HepG2 (cell line): Measurements from ENCODE around the gene NXPH1. TPM values are rescaled to one million over a fixed set of nuclear protein-coding genes. Genes with fewer than 3 reads are reported as not detected.

Experiments
- ATAC-seq: fragments of 200-7000 bp; cut with Tn5 transposase; 3 replicates; pipeline ENCODE4 v1.9.1; 2020; ENCODE audit warnings: mild to moderate bottlenecking, moderate library complexity
- BruUV-seq: library from RNA; stranded (reverse); fragments of 400-500 nt; replicated peaks from 2 replicates; lab custom pipeline; 2021; lab: Mats Ljungman, UMichigan
- CTCF ChIA-PET: fragments of 300-600 bp; formaldehyde crosslinking; extraction: SDS; loops from one replicate; lab custom pipeline; 2021; ENCODE audit warnings: low total read pairs, inconsistent platforms, low intra/inter-chr PET ratio; lab: Yijun Ruan, JAX
- POLR2A ChIA-PET: fragments of 350-600 bp; sonication (Branson Sonifier 250); formaldehyde crosslinking; loops from one replicate; lab custom pipeline; 2020; ENCODE audit warnings: antibody characterized with exemption, inconsistent platforms; lab: Yijun Ruan, JAX
- DNase-seq: peaks from one replicate; pipeline ENCODE4 v3.0.0-alpha.2; 2015; ENCODE audit warnings: low spot score
- FAIRE-seq: peaks from 3 replicates; lab custom pipeline; 2011; peaks lifted over from hg19 to GRCh38; lab: Jason Lieb, UNC
- H2AFZ ChIP-seq: one replicate; pipeline ENCODE4 v1.6.1; 2011; ENCODE audit warnings: low read length, inconsistent platforms
- H3K27ac ChIP-seq: fragments of 300-600 bp; 3 replicates; pipeline ENCODE4 v1.8.0; 2011; ENCODE audit warnings: mixed run types, mild to moderate bottlenecking, mixed read lengths, low read length, inconsistent platforms; ENCODE audit not compliant: insufficient read depth; ENCODE audit errors: extremely low read length
- H3K27me3 ChIP-seq, 2 experiments: fragments of 200-600 bp in 1 of 2; 2 replicates in 1 of 2; 3 replicates in 1 of 2; pipeline versions ENCODE4 v1.6.0 to v1.8.0; 2011; ENCODE audit warnings: low read length in 2 of 2, mild to moderate bottlenecking in 2 of 2, moderate library complexity in 2 of 2, inconsistent platforms in 1 of 2; ENCODE audit not compliant: insufficient read depth in 2 of 2, control insufficient read depth in 1 of 2
- H3K36me3 ChIP-seq, 2 experiments: fragments of 200-600 bp in 1 of 2; replicated peaks in 1 of 2; 2 replicates in 1 of 2; 3 replicates in 1 of 2; pipeline versions ENCODE4 v1.5.1 to v1.8.0; 2011; ENCODE audit warnings: low read length in 2 of 2, inconsistent platforms in 1 of 2; ENCODE audit not compliant: insufficient read depth in 2 of 2, control insufficient read depth in 1 of 2
- H3K4me1 ChIP-seq: 2 replicates; pipeline ENCODE4 v1.5.1; 2012; ENCODE audit warnings: low read length, inconsistent platforms; ENCODE audit not compliant: insufficient read depth
- H3K4me2 ChIP-seq: 2 replicates; pipeline ENCODE4 v1.6.0; 2011; ENCODE audit warnings: low read depth, low read length, inconsistent platforms
- H3K4me3 ChIP-seq, 3 experiments: fragments of 200-600 bp in 1 of 3; sonication (generic), shearing (Covaris generic) in 1 of 3; replicated peaks in 1 of 3; 2 replicates each; pipeline ENCODE4 v1.5.1; 2011 to 2016; ENCODE audit warnings: low read length in 3 of 3, inconsistent platforms in 2 of 3, low read depth in 2 of 3, mild to moderate bottlenecking in 2 of 3, control low read depth in 1 of 3, mixed read lengths in 1 of 3; ENCODE audit not compliant: insufficient read depth in 1 of 3
- H3K79me2 ChIP-seq: one replicate; pipeline ENCODE4 v1.6.1; 2011; ENCODE audit warnings: low read length, inconsistent platforms; ENCODE audit not compliant: insufficient read depth
- H3K9ac ChIP-seq: 2 replicates; pipeline ENCODE4 v1.6.0; 2011; ENCODE audit warnings: mild to moderate bottlenecking, low read depth, low read length, inconsistent platforms; ENCODE audit not compliant: insufficient read depth
- H3K9me3 ChIP-seq: 2 replicates; pipeline ENCODE4 v1.5.1; 2012; ENCODE audit warnings: mild to moderate bottlenecking, low read length
- H4K20me1 ChIP-seq: 2 replicates; pipeline ENCODE4 v1.6.0; 2011; ENCODE audit warnings: inconsistent platforms, mild to moderate bottlenecking, low read length, moderate library complexity; ENCODE audit not compliant: insufficient read depth
- ELF3 ChIP-seq: IDR thresholded peaks from 2 replicates; pipeline ENCODE4 v1.6.1; 2016; ENCODE audit warnings: missing genetic modification reagents, missing compliant biosample characterization
- GATAD2A ChIP-seq: IDR thresholded peaks from 2 replicates; pipeline ENCODE4 v1.6.1; 2016
- HES4 ChIP-seq: sonication (generic); formaldehyde crosslinking; IDR thresholded peaks from 2 replicates; pipeline ENCODE4 v1.9.0; 2021; ENCODE audit warnings: mild to moderate bottlenecking, missing genetic modification reagents, borderline replicate concordance
- HHEX ChIP-seq: IDR thresholded peaks from 2 replicates; pipeline ENCODE4 v1.6.1; 2016; ENCODE audit warnings: control low read depth
- ISX ChIP-seq: sonication (generic); formaldehyde crosslinking; conservative IDR thresholded peaks from 2 replicates; pipeline ENCODE4 v1.5.0; 2020; ENCODE audit warnings: missing genetic modification reagents
- MAFK ChIP-seq, 2 experiments: IDR thresholded peaks in 1 of 2; conservative IDR thresholded peaks in 1 of 2; 2 replicates each; pipeline ENCODE4 v1.6.1; 2011; ENCODE audit warnings: improper control_type of control experiment in 2 of 2, low read length in 2 of 2
- SSRP1 ChIP-seq: IDR thresholded peaks from 2 replicates; pipeline ENCODE4 v1.6.1; 2016; ENCODE audit warnings: control low read depth
- THAP8 ChIP-seq: sonication (generic); formaldehyde crosslinking; IDR thresholded peaks from 2 replicates; pipeline ENCODE4 v1.5.1; 2020; ENCODE audit warnings: missing genetic modification reagents, mild to moderate bottlenecking, borderline replicate concordance
- TP53 ChIP-seq: sonication (generic); formaldehyde crosslinking; conservative IDR thresholded peaks from 2 replicates; pipeline ENCODE4 v1.4.0; 2020; ENCODE audit warnings: missing genetic modification reagents
- ZBTB3 ChIP-seq: sonication (generic); formaldehyde crosslinking; IDR thresholded peaks from 2 replicates; pipeline ENCODE4 v1.4.0; 2020; ENCODE audit warnings: low read depth, mild to moderate bottlenecking, moderate library complexity, missing genetic modification reagents, borderline replicate concordance
- ZNF317 ChIP-seq: sonication (generic); formaldehyde crosslinking; IDR thresholded peaks from 2 replicates; pipeline ENCODE4 v1.5.0; 2020; ENCODE audit warnings: mild to moderate bottlenecking, missing genetic modification reagents
- in situ Hi-C: cut with HindIII; loops from 2 replicates; pipeline ENCODE4 v1.10.0; 2017; ENCODE audit warnings: low pct_unique_long_range_greater_than_20kb; ENCODE audit not compliant: extremely low pct_ligation_motif_present
- intact Hi-C: fragments of 100-400 bp; cut with micrococcal nuclease; formaldehyde crosslinking; loops from one replicate; pipeline ENCODE4 v1.10.0; 2022; ENCODE audit not compliant: unreplicated experiment
- polyA plus RNA-seq, 8 experiments: library from polyadenylated mRNA; depleted of rRNA in 3 of 8; stranded (reverse) in 7 of 8; unstranded in 1 of 8; fragments of >200 nt; fragmentation: Illumina TruSeq in 4 of 8; extraction: Trizol in 4 of 8; gene quantifications; 2 replicates each; pipeline versions ENCODE4 v1.2.1 to v1.2.3, GENCODE V29; 2011 to 2016; ENCODE audit warnings: low read depth in 4 of 8, missing spikeins in 1 of 8, mixed read lengths in 1 of 8; ENCODE audit not compliant: insufficient read depth in 1 of 8
- total RNA-seq, 5 experiments: library from RNA; depleted of rRNA; stranded (reverse); fragments of >200 nt; fragmentation: Illumina TruSeq; extraction: Trizol; gene quantifications; 2 replicates each; pipeline ENCODE4 v1.2.3, GENCODE V29; 2016; ENCODE audit warnings: low read depth in 1 of 5
- TF ChIP-seq, protein P1 (sequence below): IDR thresholded peaks from 2 replicates; pipeline ENCODE4 v1.6.1; 2016

Gene NXPH1
- total and polyA plus RNA-seq, 2 of the 13 experiments (the other 11 are each of a cell fraction or from before 2014, with no cell fraction given), result not detected

DNA sequence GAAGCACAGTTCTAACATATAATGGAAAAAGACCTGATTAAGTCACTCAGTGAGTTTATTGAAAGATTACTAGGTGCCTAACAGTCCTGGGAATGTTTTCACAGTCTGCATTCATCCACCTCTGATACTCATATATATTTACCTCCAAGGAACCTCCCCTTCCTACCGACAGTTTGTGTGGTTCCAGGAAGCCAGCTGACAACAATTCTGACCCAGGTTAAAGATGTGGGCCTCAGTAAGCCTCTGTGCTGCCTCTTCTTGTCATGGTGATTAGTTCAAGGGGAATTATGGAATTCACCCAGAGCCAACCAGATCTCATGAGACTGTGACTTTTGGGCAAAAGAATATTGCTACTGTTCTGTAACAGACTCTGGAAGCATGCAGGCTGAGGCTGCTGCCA is 186.8 kb downstream of the NXPH1 start (continued):
- TF ChIP-seq THAP8, result no peak
- no peak for TF ChIP-seq HHEX (CRISPR knock-in tag)
- TF ChIP-seq GATAD2A (CRISPR knock-in tag), result no peak

DNA sequence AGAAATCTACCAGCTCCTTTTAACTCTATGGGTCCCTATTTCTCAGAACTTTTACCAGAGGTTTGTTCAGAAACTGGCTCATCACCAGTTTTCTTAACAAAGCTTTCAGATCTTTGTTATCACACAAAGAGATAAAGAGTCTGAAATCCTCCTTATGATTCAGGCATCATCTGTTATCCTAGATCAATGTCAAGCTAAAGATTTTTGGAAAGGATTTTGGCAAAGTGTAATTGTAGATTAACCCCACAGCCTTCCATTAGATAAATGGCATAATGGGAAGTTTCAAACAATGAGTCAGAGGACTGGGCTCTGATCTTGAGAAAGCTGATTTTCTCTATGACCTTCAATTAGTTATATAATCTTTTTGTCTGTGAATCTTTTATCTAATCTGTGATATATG is 192.2 kb downstream of the NXPH1 start:
- intact Hi-C loops, result no loop called here
- CTCF ChIA-PET, result no interaction called here
- no TSS peak for BruUV-seq

More for the DNA sequence above, 192.2 kb downstream of the NXPH1 start:
- Histone ChIP-seq H3K79me2 (no peaks in the 10 kb centered on the region), H3K4me3 (no peak overlapping the region), H4K20me1 (no peaks in the 10 kb centered on the region), H3K27me3 (no peaks in the 10 kb centered on the region), H3K4me2 (no peak overlapping the region), H3K27ac (no peak overlapping the region), H3K36me3 (no peaks in the 10 kb centered on the region), H3K9me3 (no peaks in the 10 kb centered on the region), H3K4me1 (no peaks in the 10 kb centered on the region), H3K9ac (no peak overlapping the region), H2AFZ (no peak overlapping the region)
- TF ChIP-seq HES4 (CRISPR knock-in tag) (no peak), ISX (CRISPR knock-in tag) (no peak), ZNF317 (CRISPR knock-in tag) (no peak), SSRP1 (CRISPR knock-in tag) (no peak), MAFK (conservative IDR thresholded peaks at IDR 0.05 in 1 of 2, IDR thresholded peaks at IDR 0.05 in 1 of 2; ENCODE audit: low read length in 2 of 2) (no peak), TP53 (CRISPR knock-in tag) (no peak), ELF3 (CRISPR knock-in tag) (no peak), ZBTB3 (CRISPR knock-in tag) (no peak)
- TF ChIP-seq, protein P1, sequence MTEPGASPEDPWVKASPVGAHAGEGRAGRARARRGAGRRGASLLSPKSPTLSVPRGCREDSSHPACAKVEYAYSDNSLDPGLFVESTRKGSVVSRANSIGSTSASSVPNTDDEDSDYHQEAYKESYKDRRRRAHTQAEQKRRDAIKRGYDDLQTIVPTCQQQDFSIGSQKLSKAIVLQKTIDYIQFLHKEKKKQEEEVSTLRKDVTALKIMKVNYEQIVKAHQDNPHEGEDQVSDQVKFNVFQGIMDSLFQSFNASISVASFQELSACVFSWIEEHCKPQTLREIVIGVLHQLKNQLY, result no peak
- DNase-seq (no peak), FAIRE-seq (no peak), ATAC-seq (no peak)
- in situ Hi-C loops, result no loop called here
- POLR2A ChIA-PET, result no interaction called here
